ENCODE measurements around the gene PLEKHM1.

GRCh38 chr17:45386178-45386577 is 104.3 kb downstream of the PLEKHM1 start:
- TF ChIP-seq EZH2 (IDR thresholded peaks at IDR 0.05; ENCODE audit: insufficient read depth, poor library complexity, severe bottlenecking) (no peak), EZH2phosphoT487 (IDR thresholded peaks at IDR 0.05; ENCODE audit: insufficient read depth, low read depth) (no peak)

All from GM23248 (cell line).